NCI-H2029 (cell line): ENCODE data around the gene CCR4.
"Not testable (repeated sequence)": the region's sequence is repeated elsewhere in the genome, so short reads cannot be mapped to it uniquely, and the experiment has no call there.

Experiments
- DNase-seq: peaks from one replicate; lab custom pipeline; 2025; lab: John Stamatoyannopoulos, UW

The CCR4 gene

GRCh38 chr3:32952369-32953077 is 1.1 kb downstream of the CCR4 start:
- no peak for DNase-seq

GRCh38 chr3:32954506-32954905 is 3.1 kb downstream of the CCR4 start:
- DNase-seq, result no peak

DNA sequence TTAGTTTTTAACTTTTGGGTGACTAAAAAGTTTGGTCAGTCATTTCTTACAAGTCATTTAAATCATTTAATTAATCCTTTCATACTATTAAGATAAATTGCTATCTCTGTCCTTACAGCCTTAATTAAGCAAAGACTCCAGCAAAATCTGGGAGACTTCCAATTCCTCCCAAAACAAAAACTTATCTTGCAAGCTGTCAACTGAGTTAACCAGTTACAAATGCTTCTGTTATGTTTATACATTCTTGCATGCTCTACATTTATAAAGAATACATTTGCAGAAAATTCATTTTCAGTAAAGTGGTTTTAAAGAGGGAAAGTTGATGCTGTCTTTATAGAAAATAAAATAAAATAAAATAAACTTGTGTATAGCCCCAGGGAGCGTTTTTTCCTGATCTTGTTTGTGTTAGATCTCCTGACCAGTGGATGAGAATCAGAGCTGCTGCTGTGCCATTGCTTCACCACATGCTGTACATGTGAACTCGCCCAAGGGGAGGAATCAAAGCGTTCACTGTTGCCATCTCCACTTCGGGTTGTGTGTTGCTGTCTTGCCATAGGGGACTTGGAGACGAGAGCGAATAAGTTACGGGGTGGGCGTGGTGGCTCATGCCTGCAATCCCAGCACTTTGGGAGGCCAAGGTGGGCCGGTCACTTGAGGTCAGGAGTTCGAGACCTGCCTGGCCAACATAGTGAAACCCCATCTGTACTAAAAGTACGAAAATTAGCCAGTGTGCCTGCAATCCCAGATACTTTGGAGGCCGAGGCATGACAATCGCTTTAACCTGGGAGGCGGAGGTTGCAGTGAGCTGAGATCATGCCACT is 5.5 kb downstream of the CCR4 start:
- DNase-seq, result no peak

- no peak for DNase-seq
These were observed 7.1 kb downstream of the CCR4 start for GRCh38 chr3:32958509-32958908.

- DNase-seq, result no peak
These were observed 7.9 kb downstream of the CCR4 start for GRCh38 chr3:32959371-32959770.

GRCh38 chr3:32960404-32961170 is 9.1 kb downstream of the CCR4 start:
- DNase-seq, result no peak

GRCh38 chr3:32961189-32961715 is 9.8 kb downstream of the CCR4 start:
- DNase-seq, result no peak

DNA sequence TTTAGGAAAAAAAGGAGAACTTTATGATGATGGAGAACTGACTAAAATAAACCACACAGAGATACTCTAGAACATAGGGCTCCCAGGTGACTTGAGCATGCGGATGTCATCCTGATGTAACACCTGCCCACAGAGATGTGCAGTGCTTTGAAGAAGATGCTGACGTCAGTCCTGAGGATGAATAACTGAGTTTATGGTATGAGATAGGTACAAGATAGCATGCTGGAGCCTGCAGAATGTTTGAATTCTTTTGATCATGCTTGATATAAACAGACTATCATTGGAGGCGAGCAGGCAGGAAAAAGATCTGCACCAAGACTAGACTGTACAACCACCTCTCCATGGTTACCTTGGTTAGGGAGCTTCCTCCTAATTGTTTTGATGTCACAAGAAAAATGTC is 12.4 kb downstream of the CCR4 start:
- no peak for DNase-seq

- DNase-seq, result not testable (repeated sequence)
These were observed 13.3 kb downstream of the CCR4 start for GRCh38 chr3:32964781-32965180.

- not testable (repeated sequence) for DNase-seq
These were observed 14.3 kb downstream of the CCR4 start for GRCh38 chr3:32965617-32966213.

DNA sequence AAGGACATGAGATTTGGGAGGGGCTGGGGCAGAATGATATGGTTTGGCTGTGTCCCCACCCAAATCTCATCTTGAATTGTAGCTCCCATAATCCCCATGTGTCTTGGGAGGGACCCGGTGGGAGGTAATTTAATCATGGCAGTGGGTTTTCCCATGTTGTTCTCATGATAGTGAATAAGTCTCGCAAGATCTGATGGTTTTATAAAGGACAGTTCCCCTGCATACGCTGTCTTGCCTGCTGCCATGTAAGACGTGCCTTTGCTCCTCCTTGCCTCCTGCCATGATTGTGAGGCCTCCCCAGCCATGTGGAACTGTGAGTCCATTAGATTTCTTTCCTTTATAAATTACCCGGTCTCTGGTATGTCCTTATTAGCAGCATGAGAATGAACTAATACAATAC is 15.2 kb downstream of the CCR4 start:
- not testable (repeated sequence) for DNase-seq

GRCh38 chr3:32968166-32968919 is 16.9 kb downstream of the CCR4 start:
- DNase-seq, result no peak

DNA sequence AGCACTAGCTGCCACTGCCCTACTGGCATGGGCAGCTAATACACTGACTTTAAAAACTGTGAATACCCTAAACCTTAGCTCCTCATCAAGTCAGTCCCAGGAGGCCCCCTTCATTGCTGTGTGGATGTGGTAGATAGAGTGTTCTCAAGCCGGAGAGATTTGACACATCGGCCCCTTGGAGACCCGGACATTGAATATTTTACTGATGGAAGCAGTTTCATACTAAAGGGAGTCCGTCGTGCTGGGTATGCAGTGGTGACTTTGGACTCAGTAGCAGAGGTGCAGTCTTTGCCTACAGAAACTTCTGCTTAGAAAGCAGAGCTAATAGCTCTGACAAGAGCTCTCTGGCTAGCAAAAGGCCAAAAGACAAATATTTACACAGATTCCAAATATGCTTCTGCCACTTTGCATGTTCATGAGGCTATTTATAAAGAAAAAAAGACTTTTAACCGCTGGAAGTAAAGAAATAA is 17.5 kb downstream of the CCR4 start:
- DNase-seq, result peak; percentile 5

DNA sequence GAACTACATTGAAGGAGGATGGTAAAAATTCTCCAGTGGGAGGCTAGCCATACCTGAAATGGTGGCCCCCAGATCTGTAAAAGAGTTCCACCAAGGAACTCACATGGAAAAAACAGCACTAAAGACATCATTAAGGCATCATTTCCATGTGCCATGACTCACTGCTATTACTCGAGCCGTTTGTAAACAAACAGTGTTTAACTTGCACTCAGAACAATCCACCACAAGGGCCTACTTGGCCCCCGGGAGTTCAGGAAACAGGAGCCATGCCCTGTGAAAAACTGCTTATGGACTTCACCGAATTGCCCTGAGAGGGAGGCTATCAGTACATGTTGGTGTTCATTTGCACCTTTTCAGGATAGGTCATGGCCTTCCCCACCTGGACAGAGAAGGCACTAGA is 18.2 kb downstream of the CCR4 start:
- DNase-seq, result peak; percentile 95

DNA sequence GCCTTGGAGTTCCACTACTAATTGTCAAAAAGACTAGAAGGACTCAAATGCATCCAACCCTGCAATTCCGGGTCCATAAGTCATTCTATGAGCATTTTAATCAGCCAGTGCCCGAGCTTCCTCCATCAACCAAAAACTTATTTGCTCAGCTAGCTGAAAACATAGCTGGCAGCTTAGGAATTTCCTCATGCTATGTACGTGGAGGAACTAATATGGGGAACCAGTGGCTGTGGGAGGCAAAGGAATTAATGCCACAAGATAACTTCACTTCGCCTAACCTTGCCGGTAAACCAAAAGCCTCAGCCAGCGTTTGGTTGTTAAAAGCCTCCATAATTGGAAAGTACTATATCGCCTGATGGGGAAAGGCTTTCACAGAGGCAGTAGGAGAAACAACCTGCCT is 19.8 kb downstream of the CCR4 start:
- DNase-seq, result not testable (repeated sequence)

- no peak for DNase-seq
These were observed 21.2 kb downstream of the CCR4 start for GRCh38 chr3:32972482-32973146.

DNA sequence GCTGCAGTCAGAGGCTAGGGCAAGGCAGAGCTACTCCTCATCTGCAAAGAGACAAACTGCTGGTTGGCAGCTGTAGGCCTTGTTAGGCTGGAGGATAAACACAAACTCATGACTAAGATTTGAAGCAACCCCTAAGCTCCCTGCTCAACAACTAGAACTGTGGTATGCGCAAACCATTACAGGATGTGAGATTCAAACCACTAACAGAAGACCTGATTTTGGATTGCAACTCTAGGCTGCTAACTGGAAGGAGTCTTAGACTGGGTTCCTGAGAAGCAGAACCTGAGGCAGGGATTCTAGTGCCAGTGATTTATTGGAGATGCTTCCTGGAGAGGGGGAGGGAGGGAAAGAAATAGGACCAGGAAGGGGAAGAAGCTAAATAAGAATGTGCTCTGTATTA is 22.5 kb downstream of the CCR4 start:
- DNase-seq, result peak; percentile 22

- peak; percentile 7 for DNase-seq
These were observed 24.6 kb downstream of the CCR4 start for GRCh38 chr3:32975891-32976595.

DNA sequence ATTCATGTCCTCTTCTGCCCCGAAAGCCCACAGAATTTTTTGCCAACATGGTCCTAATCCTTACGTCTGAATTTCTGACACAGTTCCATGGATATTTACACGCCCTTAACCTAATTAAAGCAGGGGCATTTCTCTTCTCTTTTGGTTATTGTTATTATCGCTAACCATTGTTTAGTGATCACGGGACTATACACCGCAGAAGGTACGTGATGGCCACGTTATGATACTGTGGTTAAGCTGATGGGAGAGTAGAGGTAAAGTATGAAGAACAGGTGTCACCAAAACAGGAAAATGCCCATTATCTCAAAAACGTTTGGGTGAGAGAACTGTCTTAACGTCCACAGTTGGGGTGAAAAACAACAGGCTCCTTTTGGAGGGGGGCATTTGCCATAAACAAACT is 26.4 kb downstream of the CCR4 start:
- no peak for DNase-seq

- DNase-seq, result no peak
These were observed 26.9 kb downstream of the CCR4 start for GRCh38 chr3:32978331-32978730.
